Measurements from ENCODE around the gene COL20A1.
A peak's percentile ranks its signal among the peaks of the same experiment; 100 is the strongest.
"Not testable (repeated sequence)": the region's sequence is repeated elsewhere in the genome, so short reads cannot be mapped to it uniquely, and the experiment has no call there.

The COL20A1 gene

DNA sequence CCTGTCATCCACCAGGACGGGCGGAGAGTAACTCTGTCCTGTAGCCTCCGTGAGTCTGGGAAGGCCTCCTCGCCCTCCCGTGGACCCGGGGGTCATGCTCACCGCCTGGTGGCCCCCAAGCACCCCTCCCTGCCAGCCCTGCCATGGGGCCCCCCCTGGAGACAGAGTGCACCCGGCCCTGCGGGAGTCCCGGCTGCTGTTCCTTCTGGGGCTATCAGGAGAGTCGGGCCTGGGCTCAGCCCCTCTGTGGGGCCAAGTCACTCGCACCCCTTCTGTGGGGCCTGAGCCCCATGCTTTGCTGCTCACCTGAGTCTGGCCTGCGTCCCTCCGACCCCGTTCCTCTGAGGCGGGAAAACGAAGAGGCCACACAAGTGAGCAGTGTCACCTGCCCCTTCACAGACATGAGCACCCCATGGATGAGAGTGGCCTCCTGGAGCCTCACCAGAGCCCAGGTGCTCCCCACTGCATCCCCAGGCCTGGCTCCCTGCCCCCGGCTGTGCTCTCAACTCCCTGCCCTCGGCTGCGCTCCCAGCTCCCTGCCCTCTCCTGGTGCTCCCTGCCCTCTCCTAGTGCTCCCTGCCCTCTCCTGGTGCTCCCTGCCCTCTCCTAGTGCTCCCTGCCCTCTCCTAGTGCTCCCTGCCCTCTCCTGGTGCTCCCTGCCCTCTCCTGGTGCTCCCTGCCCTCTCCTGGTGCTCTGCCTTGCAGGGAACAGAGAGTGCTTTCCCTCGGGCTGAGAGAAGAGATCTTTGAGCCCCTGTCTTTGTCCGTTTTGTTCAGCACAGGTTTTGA is 72.8 kb downstream of the COL20A1 start:
- DNase-seq = no peak

DNA sequence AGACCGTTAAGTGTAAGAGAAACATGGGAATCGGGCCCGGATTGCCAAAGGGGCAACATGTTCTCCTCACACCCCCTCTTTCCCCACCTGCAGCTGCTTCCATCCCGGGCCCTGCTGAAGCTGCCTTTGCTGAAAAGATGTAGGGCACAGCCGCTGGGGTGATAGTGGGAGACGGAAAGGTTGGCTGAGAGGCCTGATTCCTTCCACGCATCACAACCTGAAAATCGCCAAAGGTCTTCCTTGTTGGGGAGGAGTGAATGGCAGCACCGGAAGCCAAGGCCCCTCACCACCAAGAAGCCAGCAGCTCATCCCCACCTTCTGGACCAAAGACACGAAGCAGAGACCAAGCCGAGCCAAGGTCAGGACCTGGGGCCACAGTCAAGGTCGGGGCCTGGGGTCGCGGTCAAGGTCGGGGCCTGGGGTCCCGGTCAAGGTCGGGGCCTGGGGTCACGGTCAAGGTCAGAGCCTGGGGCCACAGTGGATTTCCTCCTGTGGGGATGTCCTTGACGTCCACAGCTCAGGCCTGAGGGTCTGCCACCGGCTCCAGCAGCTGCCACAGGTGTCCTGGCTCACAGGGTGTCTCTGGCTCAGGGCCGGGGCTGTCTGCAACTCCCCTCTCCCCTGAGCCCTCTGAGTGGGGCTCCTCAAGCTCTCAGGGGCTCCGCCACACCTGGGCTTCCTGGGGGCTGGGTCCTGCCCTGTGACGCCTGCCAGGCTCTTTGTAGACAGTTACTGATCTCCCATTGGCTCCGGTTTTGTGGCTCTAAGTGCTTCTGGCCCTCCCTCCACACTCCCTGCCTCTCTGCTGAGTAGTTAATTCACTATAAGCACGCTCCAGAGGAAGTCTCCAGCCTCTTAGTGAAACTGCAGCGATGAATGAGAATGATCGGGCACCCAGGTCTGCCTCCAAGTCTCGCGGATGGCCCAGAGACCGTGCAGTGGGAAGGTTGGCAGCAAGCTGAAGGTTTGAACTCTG is 73.7 kb downstream of the COL20A1 start:
- peak; percentile 50 for DNase-seq

- DNase-seq = no peak
Observed at GRCh38 chr20:63367446-63368055, 74.6 kb downstream of the COL20A1 start.

DNA sequence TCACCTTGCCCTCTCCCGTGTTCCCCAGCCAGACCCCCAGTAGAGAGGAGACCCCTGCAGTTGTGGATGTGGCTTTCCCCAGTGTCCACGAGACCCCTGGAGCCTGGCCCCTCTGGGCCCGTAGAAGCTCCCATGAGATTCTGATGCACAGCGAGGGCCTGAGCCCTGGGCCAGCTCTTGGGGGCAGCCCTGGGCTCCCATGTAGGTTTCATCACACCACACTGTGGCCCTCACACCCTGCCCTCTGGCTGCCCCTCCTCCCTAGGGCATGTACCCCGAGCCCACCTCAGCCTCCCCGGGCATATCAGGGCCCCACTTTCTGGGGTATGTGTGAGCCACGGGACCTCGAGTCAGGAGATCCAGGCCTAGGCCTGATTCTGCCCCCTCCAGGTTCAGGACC is 75.2 kb downstream of the COL20A1 start:
- DNase-seq = no peak

DNA sequence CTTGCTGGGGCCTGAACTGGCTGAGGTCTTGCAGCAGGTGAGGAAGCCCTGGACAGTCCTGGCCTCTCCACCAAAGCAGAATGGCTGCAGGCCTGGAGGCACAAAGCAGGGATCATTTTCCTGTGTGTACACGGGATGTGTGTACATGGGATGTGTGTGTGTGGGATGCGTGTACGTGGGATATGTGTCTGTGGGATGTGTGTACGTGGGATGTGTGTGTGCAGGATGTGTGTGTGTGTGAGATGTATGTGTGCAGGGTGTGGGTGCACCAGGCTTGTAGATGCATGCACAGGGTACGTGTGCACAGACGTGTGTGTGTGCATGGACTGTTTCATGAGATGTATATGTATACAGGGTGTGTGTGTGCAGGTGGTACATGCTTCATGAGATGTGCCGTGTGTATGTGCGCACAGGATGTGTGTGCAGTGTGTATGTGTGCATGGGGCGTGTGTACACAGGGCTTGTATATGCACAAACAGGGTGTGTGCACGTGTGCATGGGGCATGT is 76.1 kb downstream of the COL20A1 start:
- no peak for DNase-seq

DNA sequence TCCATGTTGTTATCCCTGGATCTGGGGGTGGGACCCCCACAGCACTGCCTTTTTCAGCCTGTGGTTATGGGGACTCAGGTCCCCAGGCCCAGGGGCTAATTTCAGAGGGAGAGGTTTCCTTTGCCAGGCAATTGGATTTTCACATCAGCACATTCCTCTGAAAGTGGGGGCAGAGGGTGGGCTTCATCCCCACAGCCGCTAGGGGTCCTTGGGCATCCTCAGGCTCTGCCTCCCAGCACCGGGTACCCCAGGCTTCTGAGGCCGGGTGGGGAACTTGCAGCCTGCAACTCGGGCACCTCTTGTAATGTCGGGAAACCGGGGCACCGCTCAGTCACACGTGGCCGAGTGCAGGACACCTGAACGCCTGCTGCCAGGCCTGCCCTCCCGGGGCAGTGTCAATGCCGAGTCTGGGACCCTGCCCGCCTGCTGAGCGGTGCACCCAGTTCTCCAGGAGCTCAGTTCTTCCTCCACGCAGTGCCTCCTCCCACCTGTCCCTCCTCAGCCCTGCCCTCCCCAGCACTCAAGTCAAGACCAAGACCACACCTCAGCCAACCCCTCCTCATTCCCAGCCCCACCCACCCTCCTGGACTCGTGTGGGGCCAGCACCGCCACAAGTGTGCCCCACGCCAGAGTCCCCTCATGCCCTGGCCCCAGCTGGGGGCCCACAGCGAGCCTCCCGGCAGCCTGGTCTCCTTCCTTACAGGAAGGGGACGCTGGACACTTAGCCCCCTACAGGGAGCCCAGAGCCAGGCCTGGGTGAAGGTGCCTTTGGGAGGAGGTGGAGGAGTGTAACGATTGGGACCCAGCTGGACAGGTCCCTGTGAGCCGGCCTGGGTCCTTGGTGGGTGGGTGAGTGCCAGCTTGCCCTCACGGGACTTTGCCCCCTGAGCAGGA is 77.0 kb downstream of the COL20A1 start:
- DNase-seq = no peak

- DNase-seq = no peak
Observed at GRCh38 chr20:63370618-63371187, 77.7 kb downstream of the COL20A1 start.

DNA sequence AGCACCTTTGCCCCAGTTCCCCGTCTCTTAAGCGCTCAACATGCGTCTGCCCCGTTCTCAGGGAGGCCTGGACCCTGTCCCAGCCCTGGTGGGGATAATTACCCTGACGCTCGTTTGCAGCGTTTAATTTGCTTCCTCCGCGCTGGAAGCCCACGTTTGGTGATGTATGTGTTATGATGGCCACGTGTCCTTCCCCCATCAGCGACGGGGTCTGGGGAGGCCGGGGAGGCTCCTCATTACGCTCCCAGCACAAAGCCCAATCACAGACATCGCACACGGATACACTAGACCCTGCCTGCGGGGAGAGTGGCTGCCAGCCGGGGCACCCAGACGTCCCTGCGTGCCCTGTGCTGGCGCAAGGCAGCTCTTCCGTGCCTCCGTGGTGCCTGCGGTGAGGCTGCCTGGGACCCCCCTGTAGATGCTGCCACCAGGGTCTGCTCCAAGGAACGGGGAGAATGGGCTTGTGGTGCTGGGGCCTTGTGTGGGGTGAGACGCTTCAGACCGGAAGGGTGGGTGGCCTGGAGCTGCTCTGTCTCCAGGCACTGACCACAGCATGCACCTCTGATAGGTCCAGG is 78.4 kb downstream of the COL20A1 start:
- no peak for DNase-seq

GRCh38 chr20:63372971-63373885 is 80.2 kb downstream of the COL20A1 start:
- DNase-seq = no peak

DNA sequence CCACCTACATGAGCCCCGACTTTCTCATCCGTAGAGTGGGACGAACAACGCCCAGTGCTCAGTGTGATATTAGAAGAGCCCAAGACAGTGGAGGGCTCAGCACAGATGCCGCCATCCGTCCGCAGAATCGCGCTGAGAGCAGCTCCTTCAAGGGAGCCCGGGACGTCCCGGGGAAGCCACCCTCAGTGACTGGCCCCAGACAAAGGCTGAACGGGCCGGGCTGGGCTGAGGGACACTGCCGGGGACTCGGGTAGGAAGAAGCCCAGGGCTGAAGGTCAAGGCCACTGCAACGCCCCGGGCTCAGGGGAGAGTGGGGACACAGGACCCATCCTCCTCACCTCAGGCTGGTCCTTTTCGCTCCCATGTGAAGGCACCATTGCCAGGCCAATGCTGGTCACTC is 81.0 kb downstream of the COL20A1 start:
- DNase-seq = no peak

GRCh38 chr20:63374504-63374903 is 81.5 kb downstream of the COL20A1 start:
- no peak for DNase-seq

DNA sequence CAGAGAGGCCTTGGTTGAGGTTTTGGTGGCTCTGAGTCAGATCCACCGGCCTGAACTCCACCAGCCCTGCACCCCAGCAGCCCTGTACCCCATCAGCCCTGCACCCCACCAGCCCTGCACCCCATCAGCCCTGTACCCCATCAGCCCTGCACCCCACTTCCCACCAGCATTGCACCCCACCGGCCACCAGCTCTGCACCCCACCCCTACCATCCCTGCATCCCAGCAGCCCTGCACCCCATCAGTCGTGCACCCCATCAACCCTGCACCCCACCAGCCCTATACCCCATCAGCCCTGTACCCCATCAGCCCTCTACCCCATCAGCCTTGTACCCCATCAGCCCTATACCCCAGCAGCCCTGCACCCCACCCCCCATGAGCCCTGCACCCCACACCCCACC is 82.5 kb downstream of the COL20A1 start:
- DNase-seq = no peak

GRCh38 chr20:63376283-63377250 is 83.6 kb downstream of the COL20A1 start:
- DNase-seq = no peak

GRCh38 chr20:63377256-63377941 is 84.4 kb downstream of the COL20A1 start:
- DNase-seq = no peak

- no peak for DNase-seq
Observed at GRCh38 chr20:63377951-63378381, 85.0 kb downstream of the COL20A1 start.

DNA sequence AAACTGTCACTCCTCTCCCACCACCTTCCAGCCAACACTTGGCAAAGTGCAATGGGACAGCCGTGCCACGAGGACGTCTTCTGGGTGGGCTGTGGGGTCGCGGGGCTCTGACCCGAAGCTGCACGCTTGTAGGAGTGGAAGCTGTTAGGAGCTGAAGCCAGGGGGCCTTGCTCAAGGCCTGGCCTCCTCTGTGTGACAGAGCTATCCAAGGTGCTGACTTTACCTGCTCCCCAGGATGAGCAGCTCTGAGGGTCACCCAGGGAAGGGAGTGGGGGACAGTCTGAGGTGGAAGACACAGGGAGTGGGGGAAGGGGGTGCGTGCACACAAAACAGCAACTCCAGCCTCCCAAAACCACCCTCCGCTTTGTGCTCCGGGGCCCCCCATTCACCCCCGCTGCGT is 85.6 kb downstream of the COL20A1 start:
- DNase-seq = no peak

GRCh38 chr20:63379296-63379695 is 86.3 kb downstream of the COL20A1 start:
- DNase-seq = no peak

- DNase-seq = not testable (repeated sequence)
Observed at GRCh38 chr20:63379872-63380271, 86.9 kb downstream of the COL20A1 start.

All from NCI-H345 (cell line).